A549 (cell line): Measurements from ENCODE around the gene PGC.

ENCODE experiments used
- HOXA7 ChIP-seq: fragments of 250-450 bp; sonication (Bioruptor Pico); IDR thresholded peaks from 2 replicates; pipeline ENCODE4 v1.5.0; 2020; ENCODE audit warnings: mild to moderate bottlenecking, moderate library complexity
- JUNB ChIP-seq: fragments of >200 bp; sonication (Bioruptor Twin); formaldehyde crosslinking; IDR thresholded peaks from 2 replicates; pipeline ENCODE4 v1.6.1; 2016
- MAFK ChIP-seq: fragments of 450-650 bp; IDR thresholded peaks from 2 replicates; pipeline ENCODE4 v1.6.1; 2014; ENCODE audit not compliant: partially characterized antibody
- MAX ChIP-seq: IDR thresholded peaks from 2 replicates; pipeline ENCODE4 v1.6.1; 2012
- POLR2A ChIP-seq: IDR thresholded peaks from 2 replicates; pipeline ENCODE4 v1.6.1; 2012; ENCODE audit warnings: mild to moderate bottlenecking, low read length
- RFX5 ChIP-seq: fragments of 450-650 bp; IDR thresholded peaks from 2 replicates; pipeline ENCODE4 v1.7.1; 2014; ENCODE audit warnings: antibody characterized with exemption, mild to moderate bottlenecking, moderate library complexity
- SMC3 ChIP-seq: fragments of >200 bp; sonication (Bioruptor Twin); formaldehyde crosslinking; IDR thresholded peaks from 3 replicates; pipeline ENCODE4 v1.6.1; 2018; ENCODE audit warnings: inconsistent platforms
- TF ChIP-seq, protein P1 (sequence below): fragments of >200 bp; sonication (Bioruptor Twin); formaldehyde crosslinking; IDR thresholded peaks from 3 replicates; pipeline ENCODE4 v1.5.1; 2016

GRCh38 chr6:41750374-41750773 is 3.2 kb upstream of the PGC start:
- TF ChIP-seq RFX5 = no peak
- TF ChIP-seq HOXA7 (CRISPR knock-in tag) = no peak
- TF ChIP-seq, protein P1, sequence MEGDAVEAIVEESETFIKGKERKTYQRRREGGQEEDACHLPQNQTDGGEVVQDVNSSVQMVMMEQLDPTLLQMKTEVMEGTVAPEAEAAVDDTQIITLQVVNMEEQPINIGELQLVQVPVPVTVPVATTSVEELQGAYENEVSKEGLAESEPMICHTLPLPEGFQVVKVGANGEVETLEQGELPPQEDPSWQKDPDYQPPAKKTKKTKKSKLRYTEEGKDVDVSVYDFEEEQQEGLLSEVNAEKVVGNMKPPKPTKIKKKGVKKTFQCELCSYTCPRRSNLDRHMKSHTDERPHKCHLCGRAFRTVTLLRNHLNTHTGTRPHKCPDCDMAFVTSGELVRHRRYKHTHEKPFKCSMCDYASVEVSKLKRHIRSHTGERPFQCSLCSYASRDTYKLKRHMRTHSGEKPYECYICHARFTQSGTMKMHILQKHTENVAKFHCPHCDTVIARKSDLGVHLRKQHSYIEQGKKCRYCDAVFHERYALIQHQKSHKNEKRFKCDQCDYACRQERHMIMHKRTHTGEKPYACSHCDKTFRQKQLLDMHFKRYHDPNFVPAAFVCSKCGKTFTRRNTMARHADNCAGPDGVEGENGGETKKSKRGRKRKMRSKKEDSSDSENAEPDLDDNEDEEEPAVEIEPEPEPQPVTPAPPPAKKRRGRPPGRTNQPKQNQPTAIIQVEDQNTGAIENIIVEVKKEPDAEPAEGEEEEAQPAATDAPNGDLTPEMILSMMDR = no peak
- no peak for TF ChIP-seq SMC3
- no peak for TF ChIP-seq MAX
- TF ChIP-seq MAFK = no peak
- TF ChIP-seq JUNB = no peak
- TF ChIP-seq POLR2A = no peak
